PC-9 (cell line): ENCODE measurements around the gene DNMT3A.

ENCODE experiments used
- CTCF ChIP-seq: fragments of 200-600 bp; sonication (generic); conservative IDR thresholded peaks from 2 replicates; pipeline ENCODE4 v1.6.1; 2017; ENCODE audit warnings: mixed run types, antibody characterized with exemption, mild to moderate bottlenecking, moderate library complexity
- EZH2 ChIP-seq: fragments of 200-600 bp; sonication (generic); IDR thresholded peaks from 2 replicates; pipeline ENCODE4 v1.8.0; 2017; ENCODE audit warnings: antibody characterized with exemption, low read depth

DNA sequence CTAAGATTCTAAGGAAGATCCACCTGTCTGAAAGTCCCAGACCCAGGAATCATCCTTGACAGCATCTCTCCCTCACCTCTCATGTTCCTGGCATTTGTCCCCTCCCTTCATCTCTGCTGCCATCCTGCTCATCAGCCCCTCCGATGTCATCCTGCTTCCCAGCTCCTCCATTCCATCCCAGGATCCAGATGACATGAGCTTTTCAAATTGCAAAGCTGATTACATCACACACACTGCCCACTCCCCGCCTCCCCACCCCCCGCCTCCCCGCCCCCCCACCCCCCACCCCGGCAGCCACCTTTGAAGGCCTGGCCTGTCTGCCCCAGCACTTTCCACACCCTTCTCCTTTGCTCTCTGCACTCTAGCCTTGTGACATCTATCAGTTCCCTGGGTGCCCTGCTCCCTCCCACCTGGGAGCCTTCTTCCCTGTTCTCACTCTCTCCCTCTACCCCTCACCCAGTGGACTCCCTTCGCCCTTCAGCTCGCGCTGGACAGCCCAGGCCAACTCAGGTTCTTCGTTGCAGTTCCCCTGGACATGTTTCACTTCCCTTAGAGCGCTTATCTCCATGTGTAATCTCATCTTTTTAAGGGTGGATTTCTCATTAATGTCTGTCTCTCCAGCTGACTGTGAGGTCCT lies 61.6 kb downstream of the DNMT3A start:
- TF ChIP-seq CTCF (no peak), EZH2 (no peak)
